ENCODE measurements around the gene RPTOR.
"Not testable (repeated sequence)": the region's sequence is repeated elsewhere in the genome, so short reads cannot be mapped to it uniquely, and the experiment has no call there.

Gene RPTOR

GRCh38 chr17:80760511-80760911, 215.9 kb downstream of the RPTOR start:
- H3K4me1 ChIP-seq (ENCODE audit: control insufficient read depth, insufficient read depth, low read length, poor library complexity, severe bottlenecking), result peaks cover 47% of the 10 kb centered on the region
- no peaks in the 10 kb centered on the region for H3K27me3 ChIP-seq (replicated peaks; ENCODE audit: control insufficient read depth, insufficient read depth, low read length, poor library complexity, severe bottlenecking)
- H3K27ac ChIP-seq (ENCODE audit: insufficient read depth, low read length, poor library complexity, severe bottlenecking), result peak overlapping the region; percentile 65
- DNase-seq, result no peak
- H3K9me3 ChIP-seq (ENCODE audit: control insufficient read depth, low read length), result no peaks in the 10 kb centered on the region
- no peaks in the 10 kb centered on the region for H3K36me3 ChIP-seq (ENCODE audit: control insufficient read depth, insufficient read depth, low read length)
- H3K4me3 ChIP-seq (ENCODE audit: insufficient read depth, low read depth, low read length, poor library complexity, severe bottlenecking), result no peak overlapping the region

- peak overlapping the region; percentile 65 for H3K27ac ChIP-seq (ENCODE audit: insufficient read depth, low read length, poor library complexity, severe bottlenecking)
Observed at GRCh38 chr17:80761110-80761871, 216.7 kb downstream of the RPTOR start.

GRCh38 chr17:80762076-80762475, 217.4 kb downstream of the RPTOR start:
- Histone ChIP-seq H3K27ac (ENCODE audit: insufficient read depth, low read length, poor library complexity, severe bottlenecking) (peak overlapping the region; percentile 65), H3K4me1 (ENCODE audit: control insufficient read depth, insufficient read depth, low read length, poor library complexity, severe bottlenecking) (peaks cover 56% of the 10 kb centered on the region), H3K27me3 (replicated peaks; ENCODE audit: control insufficient read depth, insufficient read depth, low read length, poor library complexity, severe bottlenecking) (no peaks in the 10 kb centered on the region), H3K9me3 (ENCODE audit: control insufficient read depth, low read length) (no peaks in the 10 kb centered on the region), H3K4me3 (ENCODE audit: insufficient read depth, low read depth, low read length, poor library complexity, severe bottlenecking) (no peak overlapping the region), H3K36me3 (ENCODE audit: control insufficient read depth, insufficient read depth, low read length) (no peaks in the 10 kb centered on the region)
- DNase-seq, result no peak

More at GRCh38 chr17:80761110-80761871, 216.7 kb downstream of the RPTOR start:
- H3K4me3 ChIP-seq (ENCODE audit: insufficient read depth, low read depth, low read length, poor library complexity, severe bottlenecking), result peak overlapping the region; percentile 19
- H3K4me1 ChIP-seq (ENCODE audit: control insufficient read depth, insufficient read depth, low read length, poor library complexity, severe bottlenecking), result peaks cover 54% of the 10 kb centered on the region
- H3K36me3 ChIP-seq (ENCODE audit: control insufficient read depth, insufficient read depth, low read length), result no peaks in the 10 kb centered on the region
- peak; percentile 36 to 66 (median 41) for DNase-seq
- H3K27me3 ChIP-seq (replicated peaks; ENCODE audit: control insufficient read depth, insufficient read depth, low read length, poor library complexity, severe bottlenecking), result no peaks in the 10 kb centered on the region
- H3K9me3 ChIP-seq (ENCODE audit: control insufficient read depth, low read length), result no peaks in the 10 kb centered on the region

GRCh38 chr17:80763293-80763867, 218.7 kb downstream of the RPTOR start:
- no peaks in the 10 kb centered on the region for H3K36me3 ChIP-seq (ENCODE audit: control insufficient read depth, insufficient read depth, low read length)
- no peak for DNase-seq
- H3K9me3 ChIP-seq (ENCODE audit: control insufficient read depth, low read length), result no peaks in the 10 kb centered on the region
- no peak overlapping the region for H3K4me3 ChIP-seq (ENCODE audit: insufficient read depth, low read depth, low read length, poor library complexity, severe bottlenecking)
- H3K4me1 ChIP-seq (ENCODE audit: control insufficient read depth, insufficient read depth, low read length, poor library complexity, severe bottlenecking), result peaks cover 56% of the 10 kb centered on the region
- no peaks in the 10 kb centered on the region for H3K27me3 ChIP-seq (replicated peaks; ENCODE audit: control insufficient read depth, insufficient read depth, low read length, poor library complexity, severe bottlenecking)
- peak overlapping the region; percentile 5 for H3K27ac ChIP-seq (ENCODE audit: insufficient read depth, low read length, poor library complexity, severe bottlenecking)

- H3K4me1 ChIP-seq (ENCODE audit: control insufficient read depth, insufficient read depth, low read length, poor library complexity, severe bottlenecking), result peaks cover 46% of the 10 kb centered on the region
- not testable (repeated sequence) for DNase-seq; H3K27me3 ChIP-seq (replicated peaks; ENCODE audit: control insufficient read depth, insufficient read depth, low read length, poor library complexity, severe bottlenecking); H3K36me3 ChIP-seq (ENCODE audit: control insufficient read depth, insufficient read depth, low read length); H3K9me3 ChIP-seq (ENCODE audit: control insufficient read depth, low read length)
- peak overlapping the region; percentile 74 for H3K27ac ChIP-seq (ENCODE audit: insufficient read depth, low read length, poor library complexity, severe bottlenecking)
- peak overlapping the region; percentile 32 for H3K4me3 ChIP-seq (ENCODE audit: insufficient read depth, low read depth, low read length, poor library complexity, severe bottlenecking)
Observed at GRCh38 chr17:80764627-80765145, 220.0 kb downstream of the RPTOR start.

GRCh38 chr17:80765241-80765961, 220.8 kb downstream of the RPTOR start:
- peak overlapping the region; percentile 74 for H3K27ac ChIP-seq (ENCODE audit: insufficient read depth, low read length, poor library complexity, severe bottlenecking)
- H3K4me1 ChIP-seq (ENCODE audit: control insufficient read depth, insufficient read depth, low read length, poor library complexity, severe bottlenecking), result peaks cover 43% of the 10 kb centered on the region

GRCh38 chr17:80766290-80766855, 221.7 kb downstream of the RPTOR start:
- no peaks in the 10 kb centered on the region for H3K9me3 ChIP-seq (ENCODE audit: control insufficient read depth, low read length)
- peak overlapping the region; percentile 74 for H3K27ac ChIP-seq (ENCODE audit: insufficient read depth, low read length, poor library complexity, severe bottlenecking)
- H3K4me1 ChIP-seq (ENCODE audit: control insufficient read depth, insufficient read depth, low read length, poor library complexity, severe bottlenecking), result peaks cover 34% of the 10 kb centered on the region
- no peaks in the 10 kb centered on the region for H3K36me3 ChIP-seq (ENCODE audit: control insufficient read depth, insufficient read depth, low read length)
- H3K27me3 ChIP-seq (replicated peaks; ENCODE audit: control insufficient read depth, insufficient read depth, low read length, poor library complexity, severe bottlenecking), result no peaks in the 10 kb centered on the region
- no peak overlapping the region for H3K4me3 ChIP-seq (ENCODE audit: insufficient read depth, low read depth, low read length, poor library complexity, severe bottlenecking)
- no peak for DNase-seq

More at GRCh38 chr17:80765241-80765961, 220.8 kb downstream of the RPTOR start:
- Histone ChIP-seq H3K27me3 (replicated peaks; ENCODE audit: control insufficient read depth, insufficient read depth, low read length, poor library complexity, severe bottlenecking) (no peaks in the 10 kb centered on the region), H3K9me3 (ENCODE audit: control insufficient read depth, low read length) (no peaks in the 10 kb centered on the region), H3K4me3 (ENCODE audit: insufficient read depth, low read depth, low read length, poor library complexity, severe bottlenecking) (peak overlapping the region; percentile 32), H3K36me3 (ENCODE audit: control insufficient read depth, insufficient read depth, low read length) (no peaks in the 10 kb centered on the region)
- DNase-seq, result peak in 1 of 3 donors; percentile 15

GRCh38 chr17:80768389-80768788, 223.8 kb downstream of the RPTOR start:
- Histone ChIP-seq H3K36me3 (ENCODE audit: control insufficient read depth, insufficient read depth, low read length) (no peaks in the 10 kb centered on the region), H3K4me3 (ENCODE audit: insufficient read depth, low read depth, low read length, poor library complexity, severe bottlenecking) (no peak overlapping the region), H3K27me3 (replicated peaks; ENCODE audit: control insufficient read depth, insufficient read depth, low read length, poor library complexity, severe bottlenecking) (no peaks in the 10 kb centered on the region), H3K27ac (ENCODE audit: insufficient read depth, low read length, poor library complexity, severe bottlenecking) (no peak overlapping the region), H3K4me1 (ENCODE audit: control insufficient read depth, insufficient read depth, low read length, poor library complexity, severe bottlenecking) (peaks cover 18% of the 10 kb centered on the region), H3K9me3 (ENCODE audit: control insufficient read depth, low read length) (no peaks in the 10 kb centered on the region)
- no peak for DNase-seq

- H3K27ac ChIP-seq (ENCODE audit: insufficient read depth, low read length, poor library complexity, severe bottlenecking), result no peak overlapping the region
- H3K36me3 ChIP-seq (ENCODE audit: control insufficient read depth, insufficient read depth, low read length), result no peaks in the 10 kb centered on the region
- H3K4me1 ChIP-seq (ENCODE audit: control insufficient read depth, insufficient read depth, low read length, poor library complexity, severe bottlenecking), result peaks cover 18% of the 10 kb centered on the region
- no peaks in the 10 kb centered on the region for H3K27me3 ChIP-seq (replicated peaks; ENCODE audit: control insufficient read depth, insufficient read depth, low read length, poor library complexity, severe bottlenecking)
- H3K4me3 ChIP-seq (ENCODE audit: insufficient read depth, low read depth, low read length, poor library complexity, severe bottlenecking), result no peak overlapping the region
- DNase-seq, result no peak
- H3K9me3 ChIP-seq (ENCODE audit: control insufficient read depth, low read length), result no peaks in the 10 kb centered on the region
Observed at GRCh38 chr17:80768936-80769335, 224.3 kb downstream of the RPTOR start.

Measured in effector memory CD4-positive, alpha-beta T cell (primary cell).